HepG2 (cell line): ENCODE results near the gene GNAS-AS1. TPM values are rescaled to one million over a fixed set of nuclear protein-coding genes. Genes with fewer than 3 reads are reported as not detected.

Source experiments
- ATAC-seq: fragments of 200-7000 bp; cut with Tn5 transposase; 3 replicates; pipeline ENCODE4 v1.9.1; 2020; ENCODE audit warnings: mild to moderate bottlenecking, moderate library complexity
- BruUV-seq: library from RNA; stranded (reverse); fragments of 400-500 nt; replicated peaks from 2 replicates; lab custom pipeline; 2021; lab: Mats Ljungman, UMichigan
- CTCF ChIA-PET: fragments of 300-600 bp; formaldehyde crosslinking; extraction: SDS; loops from one replicate; lab custom pipeline; 2021; ENCODE audit warnings: low total read pairs, inconsistent platforms, low intra/inter-chr PET ratio; lab: Yijun Ruan, JAX
- POLR2A ChIA-PET: fragments of 350-600 bp; sonication (Branson Sonifier 250); formaldehyde crosslinking; loops from one replicate; lab custom pipeline; 2020; ENCODE audit warnings: antibody characterized with exemption, inconsistent platforms; lab: Yijun Ruan, JAX
- DNase-seq: peaks from one replicate; pipeline ENCODE4 v3.0.0-alpha.2; 2015; ENCODE audit warnings: low spot score
- FAIRE-seq: peaks from 3 replicates; lab custom pipeline; 2011; peaks lifted over from hg19 to GRCh38; lab: Jason Lieb, UNC
- H2AFZ ChIP-seq: one replicate; pipeline ENCODE4 v1.6.1; 2011; ENCODE audit warnings: low read length, inconsistent platforms
- H3K27ac ChIP-seq: fragments of 300-600 bp; 3 replicates; pipeline ENCODE4 v1.8.0; 2011; ENCODE audit warnings: mixed run types, mild to moderate bottlenecking, mixed read lengths, low read length, inconsistent platforms; ENCODE audit not compliant: insufficient read depth; ENCODE audit errors: extremely low read length
- H3K27me3 ChIP-seq, 2 experiments: fragments of 200-600 bp in 1 of 2; 2 replicates in 1 of 2; 3 replicates in 1 of 2; pipeline versions ENCODE4 v1.6.0 to v1.8.0; 2011; ENCODE audit warnings: low read length in 2 of 2, mild to moderate bottlenecking in 2 of 2, moderate library complexity in 2 of 2, inconsistent platforms in 1 of 2; ENCODE audit not compliant: insufficient read depth in 2 of 2, control insufficient read depth in 1 of 2
- H3K36me3 ChIP-seq, 2 experiments: fragments of 200-600 bp in 1 of 2; replicated peaks in 1 of 2; 2 replicates in 1 of 2; 3 replicates in 1 of 2; pipeline versions ENCODE4 v1.5.1 to v1.8.0; 2011; ENCODE audit warnings: low read length in 2 of 2, inconsistent platforms in 1 of 2; ENCODE audit not compliant: insufficient read depth in 2 of 2, control insufficient read depth in 1 of 2
- H3K4me1 ChIP-seq: 2 replicates; pipeline ENCODE4 v1.5.1; 2012; ENCODE audit warnings: low read length, inconsistent platforms; ENCODE audit not compliant: insufficient read depth
- H3K4me2 ChIP-seq: 2 replicates; pipeline ENCODE4 v1.6.0; 2011; ENCODE audit warnings: low read depth, low read length, inconsistent platforms
- H3K4me3 ChIP-seq, 3 experiments: fragments of 200-600 bp in 1 of 3; sonication (generic), shearing (Covaris generic) in 1 of 3; replicated peaks in 1 of 3; 2 replicates each; pipeline ENCODE4 v1.5.1; 2011 to 2016; ENCODE audit warnings: low read length in 3 of 3, inconsistent platforms in 2 of 3, low read depth in 2 of 3, mild to moderate bottlenecking in 2 of 3, control low read depth in 1 of 3, mixed read lengths in 1 of 3; ENCODE audit not compliant: insufficient read depth in 1 of 3
- H3K79me2 ChIP-seq: one replicate; pipeline ENCODE4 v1.6.1; 2011; ENCODE audit warnings: low read length, inconsistent platforms; ENCODE audit not compliant: insufficient read depth
- H3K9ac ChIP-seq: 2 replicates; pipeline ENCODE4 v1.6.0; 2011; ENCODE audit warnings: mild to moderate bottlenecking, low read depth, low read length, inconsistent platforms; ENCODE audit not compliant: insufficient read depth
- H3K9me3 ChIP-seq: 2 replicates; pipeline ENCODE4 v1.5.1; 2012; ENCODE audit warnings: mild to moderate bottlenecking, low read length
- H4K20me1 ChIP-seq: 2 replicates; pipeline ENCODE4 v1.6.0; 2011; ENCODE audit warnings: inconsistent platforms, mild to moderate bottlenecking, low read length, moderate library complexity; ENCODE audit not compliant: insufficient read depth
- MBNL3 ChIP-seq: fragments of 250-450 bp; sonication (Bioruptor Pico); conservative IDR thresholded peaks from 2 replicates; pipeline ENCODE4 v1.8.0; 2022; ENCODE audit warnings: mild to moderate bottlenecking, inconsistent platforms
- TRIM24 ChIP-seq: sonication (generic); formaldehyde crosslinking; IDR thresholded peaks from 2 replicates; pipeline ENCODE4 v1.8.0; 2022; ENCODE audit warnings: mild to moderate bottlenecking, missing genetic modification reagents
- ZNF512 ChIP-seq: sonication (generic); formaldehyde crosslinking; IDR thresholded peaks from 2 replicates; pipeline ENCODE4 v1.4.0; 2020; ENCODE audit warnings: mild to moderate bottlenecking, missing genetic modification reagents
- WGBS: methylation state at CpG from one replicate; pipeline ENCODE4 v1.1.6; 2017; ENCODE audit warnings: low lambda C conversion rate; 5-methylcytosine and 5-hydroxymethylcytosine counted together
- in situ Hi-C: cut with HindIII; loops from 2 replicates; pipeline ENCODE4 v1.10.0; 2017; ENCODE audit warnings: low pct_unique_long_range_greater_than_20kb; ENCODE audit not compliant: extremely low pct_ligation_motif_present
- intact Hi-C: fragments of 100-400 bp; cut with micrococcal nuclease; formaldehyde crosslinking; loops from one replicate; pipeline ENCODE4 v1.10.0; 2022; ENCODE audit not compliant: unreplicated experiment
- polyA plus RNA-seq, 8 experiments: library from polyadenylated mRNA; depleted of rRNA in 3 of 8; stranded (reverse) in 7 of 8; unstranded in 1 of 8; fragments of >200 nt; fragmentation: Illumina TruSeq in 4 of 8; extraction: Trizol in 4 of 8; gene quantifications; 2 replicates each; pipeline versions ENCODE4 v1.2.1 to v1.2.3, GENCODE V29; 2011 to 2016; ENCODE audit warnings: low read depth in 4 of 8, missing spikeins in 1 of 8, mixed read lengths in 1 of 8; ENCODE audit not compliant: insufficient read depth in 1 of 8
- total RNA-seq, 5 experiments: library from RNA; depleted of rRNA; stranded (reverse); fragments of >200 nt; fragmentation: Illumina TruSeq; extraction: Trizol; gene quantifications; 2 replicates each; pipeline ENCODE4 v1.2.3, GENCODE V29; 2016; ENCODE audit warnings: low read depth in 1 of 5
- TF ChIP-seq, protein P1 (sequence below): fragments of 450-650 bp; IDR thresholded peaks from 2 replicates; pipeline ENCODE4 v1.6.1; 2016

GNAS-AS1 gene
- total and polyA plus RNA-seq, 2 of the 13 experiments (the other 11 are each of a cell fraction or from before 2014, with no cell fraction given), result not detected

DNA sequence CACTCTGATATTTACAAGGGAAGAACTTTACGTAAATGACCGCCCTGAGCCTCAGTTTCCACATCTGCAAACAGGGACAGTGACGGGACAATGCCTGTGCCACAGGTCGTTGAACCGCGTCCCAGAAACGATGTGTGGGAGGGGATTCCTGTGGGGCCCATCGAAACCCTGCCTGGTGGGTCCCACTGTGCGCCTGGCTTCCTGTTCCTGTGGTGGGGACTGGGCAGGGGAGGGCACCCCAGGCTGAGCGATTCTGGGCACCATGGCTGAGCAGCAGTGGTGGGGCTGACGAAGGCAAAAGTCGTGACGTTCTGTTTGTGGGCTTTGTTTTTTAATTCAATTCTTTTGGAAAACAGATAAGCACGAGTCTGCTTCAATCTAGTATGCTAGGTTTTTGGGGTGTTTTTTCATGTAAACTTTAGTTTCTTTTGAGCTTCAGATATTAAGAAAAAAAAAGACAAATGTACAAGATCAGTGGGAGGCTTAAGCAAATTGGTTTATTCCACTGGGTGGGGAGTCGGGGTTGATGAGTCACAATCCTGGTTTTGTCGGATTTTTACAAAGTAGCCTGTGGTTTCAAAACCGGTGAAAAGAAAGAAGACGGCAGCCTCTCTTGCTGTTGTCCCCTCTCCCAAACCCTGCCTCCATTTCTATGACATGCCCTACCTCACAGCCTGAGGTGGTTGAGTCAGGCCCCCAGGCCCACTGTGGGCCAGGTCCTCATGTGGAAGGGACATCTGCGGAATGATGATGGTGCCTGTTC lies 40.4 kb downstream of the GNAS-AS1 start (continued):
- no peak for TF ChIP-seq ZNF512 (CRISPR knock-in tag)
- TF ChIP-seq, all 625 proteins: peak for 2

- intact Hi-C loops (no loop called here), in situ Hi-C loops (no loop called here)
- FAIRE-seq (no peak), ATAC-seq (no peak), DNase-seq (no peak)
- POLR2A ChIA-PET, result no interaction called here
- H3K79me2 ChIP-seq, result no peaks in the 10 kb centered on the region
- CTCF ChIA-PET, result no interaction called here
- no peaks in the 10 kb centered on the region for H3K9me3 ChIP-seq
- peaks cover 20 to 99% of the 10 kb centered on the region in 2 experiments for H3K27me3 ChIP-seq
- no peak overlapping the region for H3K27ac ChIP-seq
- WGBS, result 26% methylated on average over 17 of the region's 17 CpGs
- H4K20me1 ChIP-seq, result no peaks in the 10 kb centered on the region
- H3K36me3 ChIP-seq, result no peaks in the 10 kb centered on the region
- H2AFZ ChIP-seq, result no peak overlapping the region
- H3K9ac ChIP-seq, result no peak overlapping the region
- TF ChIP-seq TRIM24 (CRISPR knock-in tag) (no peak), MBNL3 (CRISPR knock-in tag) (no peak)
- TF ChIP-seq, protein P1, sequence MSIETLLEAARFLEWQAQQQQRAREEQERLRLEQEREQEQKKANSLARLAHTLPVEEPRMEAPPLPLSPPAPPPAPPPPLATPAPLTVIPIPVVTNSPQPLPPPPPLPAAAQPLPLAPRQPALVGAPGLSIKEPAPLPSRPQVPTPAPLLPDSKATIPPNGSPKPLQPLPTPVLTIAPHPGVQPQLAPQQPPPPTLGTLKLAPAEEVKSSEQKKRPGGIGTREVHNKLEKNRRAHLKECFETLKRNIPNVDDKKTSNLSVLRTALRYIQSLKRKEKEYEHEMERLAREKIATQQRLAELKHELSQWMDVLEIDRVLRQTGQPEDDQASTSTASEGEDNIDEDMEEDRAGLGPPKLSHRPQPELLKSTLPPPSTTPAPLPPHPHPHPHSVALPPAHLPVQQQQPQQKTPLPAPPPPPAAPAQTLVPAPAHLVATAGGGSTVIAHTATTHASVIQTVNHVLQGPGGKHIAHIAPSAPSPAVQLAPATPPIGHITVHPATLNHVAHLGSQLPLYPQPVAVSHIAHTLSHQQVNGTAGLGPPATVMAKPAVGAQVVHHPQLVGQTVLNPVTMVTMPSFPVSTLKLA, result peak; percentile 58
- H3K4me2 ChIP-seq, result no peak overlapping the region
- no peaks in the 10 kb centered on the region for H3K4me1 ChIP-seq
- BruUV-seq, result no TSS peak
- H3K4me3 ChIP-seq, result no peak overlapping the region
These were observed 42.2 kb downstream of the GNAS-AS1 start for GRCh38 chr20:58808271-58809046.
